BE2C (cell line): Measurements from ENCODE around the gene AP1G1.

Experiments used
- DNase-seq: peaks from one replicate; pipeline ENCODE4 v3.0.0-alpha.2; 2020
- H3K27me3 ChIP-seq: fragments of 250-450 bp; sonication (Bioruptor Pico); 2 replicates; pipeline ENCODE4 v1.5.1; 2020; ENCODE audit warnings: mild to moderate bottlenecking
- H3K36me3 ChIP-seq: fragments of 250-450 bp; sonication (Bioruptor Pico); 2 replicates; pipeline ENCODE4 v1.5.1; 2020; ENCODE audit warnings: mild to moderate bottlenecking
- H3K4me1 ChIP-seq: fragments of 250-450 bp; sonication (Bioruptor Pico); 2 replicates; pipeline ENCODE4 v1.5.1; 2020
- H3K4me3 ChIP-seq: 2 replicates; pipeline ENCODE4 v1.5.1; 2011; ENCODE audit warnings: low read depth, low read length
- H3K9me3 ChIP-seq: fragments of 250-450 bp; sonication (Bioruptor Pico); 2 replicates; pipeline ENCODE4 v1.5.1; 2020
- TF ChIP-seq, protein P1 (sequence below): IDR thresholded peaks from 2 replicates; pipeline ENCODE4 v1.5.1; 2012; ENCODE audit warnings: mild to moderate bottlenecking, low read depth, low read length

Gene AP1G1

DNA sequence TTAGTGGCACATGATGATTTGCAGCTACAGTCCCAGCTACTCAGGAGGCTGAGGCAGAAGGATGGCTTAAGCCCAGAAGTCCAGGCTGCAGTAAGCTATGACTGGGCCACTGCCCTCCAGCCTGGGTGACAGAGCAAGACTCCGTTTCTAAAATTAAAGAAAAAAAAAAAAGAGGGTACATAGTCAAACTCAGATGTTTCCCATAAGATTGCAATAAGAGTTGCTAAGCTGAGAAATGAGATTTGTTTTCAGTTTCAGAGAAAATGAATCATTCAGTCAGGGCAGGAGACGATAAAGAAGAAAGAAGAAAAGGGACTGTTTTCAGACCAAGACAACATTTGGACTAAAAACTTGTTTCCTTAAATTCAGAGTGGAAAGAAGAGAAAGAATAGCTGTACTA is 54.0 kb downstream of the AP1G1 start:
- Histone ChIP-seq H3K36me3 (peaks cover 59% of the 10 kb centered on the region), H3K4me3 (no peak overlapping the region), H3K4me1 (no peaks in the 10 kb centered on the region), H3K9me3 (no peaks in the 10 kb centered on the region), H3K27me3 (no peaks in the 10 kb centered on the region)
- TF ChIP-seq, protein P1, sequence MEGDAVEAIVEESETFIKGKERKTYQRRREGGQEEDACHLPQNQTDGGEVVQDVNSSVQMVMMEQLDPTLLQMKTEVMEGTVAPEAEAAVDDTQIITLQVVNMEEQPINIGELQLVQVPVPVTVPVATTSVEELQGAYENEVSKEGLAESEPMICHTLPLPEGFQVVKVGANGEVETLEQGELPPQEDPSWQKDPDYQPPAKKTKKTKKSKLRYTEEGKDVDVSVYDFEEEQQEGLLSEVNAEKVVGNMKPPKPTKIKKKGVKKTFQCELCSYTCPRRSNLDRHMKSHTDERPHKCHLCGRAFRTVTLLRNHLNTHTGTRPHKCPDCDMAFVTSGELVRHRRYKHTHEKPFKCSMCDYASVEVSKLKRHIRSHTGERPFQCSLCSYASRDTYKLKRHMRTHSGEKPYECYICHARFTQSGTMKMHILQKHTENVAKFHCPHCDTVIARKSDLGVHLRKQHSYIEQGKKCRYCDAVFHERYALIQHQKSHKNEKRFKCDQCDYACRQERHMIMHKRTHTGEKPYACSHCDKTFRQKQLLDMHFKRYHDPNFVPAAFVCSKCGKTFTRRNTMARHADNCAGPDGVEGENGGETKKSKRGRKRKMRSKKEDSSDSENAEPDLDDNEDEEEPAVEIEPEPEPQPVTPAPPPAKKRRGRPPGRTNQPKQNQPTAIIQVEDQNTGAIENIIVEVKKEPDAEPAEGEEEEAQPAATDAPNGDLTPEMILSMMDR: no peak
- no peak for DNase-seq

DNA sequence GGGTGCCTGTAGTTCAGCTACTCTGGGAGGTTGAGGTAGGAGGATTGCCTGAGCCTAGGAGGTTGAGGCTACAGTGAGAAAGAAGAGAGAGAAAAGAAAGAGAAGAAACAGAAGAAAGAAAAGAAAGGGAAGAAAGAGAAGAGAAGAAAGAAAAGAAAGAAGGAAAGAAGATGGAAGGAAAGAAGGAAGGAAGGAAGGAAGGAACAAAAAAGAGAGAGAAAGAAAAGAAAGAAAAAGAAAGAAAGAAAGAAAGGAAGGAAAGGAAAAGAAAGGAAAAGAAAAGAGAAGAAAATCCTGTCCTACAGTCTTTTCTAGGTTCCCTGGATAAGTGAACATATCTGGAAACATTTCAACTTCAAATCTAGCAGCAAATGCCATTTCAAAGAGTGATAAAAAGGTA is 54.5 kb downstream of the AP1G1 start:
- DNase-seq: no peak
- no peaks in the 10 kb centered on the region for H3K4me1 ChIP-seq
- TF ChIP-seq, protein P1: no peak
- peaks cover 60% of the 10 kb centered on the region for H3K36me3 ChIP-seq
- no peaks in the 10 kb centered on the region for H3K9me3 ChIP-seq
- no peak overlapping the region for H3K4me3 ChIP-seq
- no peaks in the 10 kb centered on the region for H3K27me3 ChIP-seq

DNA sequence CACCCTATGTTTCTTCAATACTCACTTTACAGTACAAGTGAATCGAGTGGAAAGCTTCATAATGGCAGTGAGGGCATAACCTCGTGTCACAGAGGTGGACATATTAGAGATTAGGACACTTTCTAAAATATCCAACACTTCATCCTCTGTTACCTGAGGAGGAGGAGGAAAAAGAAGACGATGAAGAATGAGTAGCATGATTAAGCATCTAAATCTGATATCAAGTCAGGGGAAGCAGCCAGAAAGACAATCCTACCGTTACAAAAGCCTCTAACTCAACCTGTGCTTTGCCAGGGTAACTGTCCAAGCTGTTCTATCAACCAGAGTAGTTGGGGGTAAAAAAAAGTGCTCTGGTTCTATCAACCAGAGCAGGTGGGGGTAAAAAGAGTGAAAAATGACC is 60.4 kb downstream of the AP1G1 start:
- H3K27me3 ChIP-seq: no peaks in the 10 kb centered on the region
- peaks cover 51% of the 10 kb centered on the region for H3K36me3 ChIP-seq
- TF ChIP-seq, protein P1: no peak
- no peaks in the 10 kb centered on the region for H3K4me1 ChIP-seq
- H3K4me3 ChIP-seq: no peak overlapping the region
- no peaks in the 10 kb centered on the region for H3K9me3 ChIP-seq
- DNase-seq: no peak

DNA sequence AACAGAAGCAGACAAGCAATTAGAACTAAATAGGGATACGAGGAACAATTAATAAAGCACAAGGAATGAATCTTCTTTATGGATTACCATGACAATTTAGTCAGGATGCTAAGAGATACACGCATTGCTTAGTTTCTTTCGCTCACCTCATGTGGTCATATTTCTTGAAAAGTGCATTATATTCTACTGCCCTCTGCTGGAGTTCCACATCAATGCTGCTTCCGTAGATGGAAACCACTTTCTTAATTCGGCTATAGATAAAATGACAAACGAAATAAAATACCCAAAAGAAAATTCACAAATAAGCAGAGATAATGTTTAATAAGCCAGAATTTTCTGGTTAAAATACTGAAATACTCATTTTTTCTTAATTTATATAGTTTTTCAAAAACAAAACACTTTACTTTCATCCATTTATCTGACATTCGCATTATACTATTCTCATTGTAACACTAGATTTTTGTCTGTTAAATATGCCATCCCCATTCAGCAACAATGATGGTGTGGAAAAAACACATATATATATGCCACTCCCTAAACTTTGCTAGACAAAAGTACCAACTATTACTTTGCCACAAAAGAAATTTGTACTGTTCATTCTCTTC is 62.1 kb downstream of the AP1G1 start:
- Histone ChIP-seq H3K9me3 (no peaks in the 10 kb centered on the region), H3K27me3 (no peaks in the 10 kb centered on the region), H3K36me3 (peaks cover 42% of the 10 kb centered on the region), H3K4me3 (no peak overlapping the region), H3K4me1 (no peaks in the 10 kb centered on the region)
- TF ChIP-seq, protein P1: peak; percentile 86
- DNase-seq: no peak

DNA sequence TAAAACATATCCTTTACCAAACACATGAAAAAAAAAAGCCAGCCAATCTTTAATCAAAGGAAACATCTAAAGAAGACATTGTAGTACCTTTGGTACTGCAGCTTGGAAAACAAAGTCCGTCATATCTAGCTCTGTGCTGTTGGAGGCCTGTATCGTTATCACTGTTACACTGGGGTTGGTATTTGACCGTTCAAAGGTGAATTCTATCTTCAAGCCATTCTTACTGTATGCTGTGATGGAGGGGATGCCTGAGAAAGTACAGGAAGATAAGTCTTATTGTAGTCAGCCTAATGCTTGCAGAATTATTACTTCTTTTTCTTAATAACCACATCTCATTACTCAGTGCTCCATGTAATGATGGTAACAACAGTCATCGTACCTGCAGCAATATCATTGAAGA is 69.8 kb downstream of the AP1G1 start:
- Histone ChIP-seq H3K27me3 (no peaks in the 10 kb centered on the region), H3K36me3 (peaks cover 45% of the 10 kb centered on the region), H3K4me1 (no peaks in the 10 kb centered on the region), H3K9me3 (no peaks in the 10 kb centered on the region), H3K4me3 (no peak overlapping the region)
- TF ChIP-seq, protein P1: no peak
- no peak for DNase-seq

DNA sequence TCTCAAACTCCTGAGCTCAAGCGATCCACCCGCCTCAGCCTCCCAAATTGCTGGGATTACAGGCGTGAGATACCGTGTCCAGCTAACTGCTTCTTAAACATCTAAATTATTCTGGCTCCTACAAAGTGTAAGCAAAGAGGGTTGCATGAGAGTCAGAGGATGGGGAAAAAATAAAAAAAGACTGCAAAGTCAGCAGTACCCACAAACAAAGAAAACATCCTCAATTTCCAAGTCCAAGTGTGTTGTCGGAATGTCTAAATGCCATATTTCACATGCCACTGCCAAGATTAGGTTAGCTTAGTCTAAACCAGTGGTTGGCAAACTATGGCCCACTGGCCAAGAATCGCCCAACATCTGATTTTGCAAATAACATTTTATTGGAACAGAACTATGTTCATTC is 71.1 kb downstream of the AP1G1 start:
- H3K4me1 ChIP-seq: no peaks in the 10 kb centered on the region
- TF ChIP-seq, protein P1: no peak
- H3K4me3 ChIP-seq: no peak overlapping the region
- no peak for DNase-seq
- no peaks in the 10 kb centered on the region for H3K27me3 ChIP-seq
- H3K36me3 ChIP-seq: peaks cover 56% of the 10 kb centered on the region
- no peaks in the 10 kb centered on the region for H3K9me3 ChIP-seq
